Measurements from ENCODE around the gene ZDHHC8. TPM values are rescaled to one million over a fixed set of nuclear protein-coding genes. Genes with fewer than 3 reads are reported as not detected.

The ZDHHC8 gene
- total RNA-seq, 2 donors from 2014 or later: 14.1 to 36.6 TPM

- no peak for TF ChIP-seq CTCF (IDR thresholded peaks at IDR 0.05)
- WGBS: 83% methylated on average over 9 of the region's 11 CpGs
Observed at GRCh38 chr22:20173246-20173645, 41.6 kb downstream of the ZDHHC8 start.

GRCh38 chr22:20173772-20174171 lies 42.2 kb downstream of the ZDHHC8 start:
- H3K27me3 ChIP-seq (replicated peaks; ENCODE audit: insufficient read depth): no peaks in the 10 kb centered on the region
- no peak overlapping the region for H3K27ac ChIP-seq
- H3K4me1 ChIP-seq (replicated peaks): no peaks in the 10 kb centered on the region
- no peak for DNase-seq (ENCODE audit: low spot score)
- no peaks in the 10 kb centered on the region for H3K36me3 ChIP-seq
- intact Hi-C loops (cut with DNase I): no loop called here
- WGBS: 58% methylated on average over 10 of the region's 10 CpGs
- H3K9me3 ChIP-seq: no peaks in the 10 kb centered on the region
- TF ChIP-seq POLR2AphosphoS5 (IDR thresholded peaks at IDR 0.05) (no peak), POLR2A (IDR thresholded peaks at IDR 0.05) (no peak), CTCF (IDR thresholded peaks at IDR 0.05) (no peak)
- no peak overlapping the region for H3K4me3 ChIP-seq

More at GRCh38 chr22:20173246-20173645, 41.6 kb downstream of the ZDHHC8 start:
- Histone ChIP-seq H3K4me1 (replicated peaks) (no peaks in the 10 kb centered on the region), H3K36me3 (no peaks in the 10 kb centered on the region), H3K27me3 (replicated peaks; ENCODE audit: insufficient read depth) (no peaks in the 10 kb centered on the region), H3K4me3 (no peak overlapping the region), H3K9me3 (no peaks in the 10 kb centered on the region), H3K27ac (no peak overlapping the region)
- no peak for DNase-seq (ENCODE audit: low spot score)
- intact Hi-C loops (cut with DNase I): no loop called here

- Histone ChIP-seq H3K9me3 (no peaks in the 10 kb centered on the region), H3K4me3 (no peak overlapping the region), H3K27me3 (replicated peaks; ENCODE audit: insufficient read depth) (no peaks in the 10 kb centered on the region), H3K36me3 (no peaks in the 10 kb centered on the region), H3K27ac (no peak overlapping the region), H3K4me1 (replicated peaks) (no peaks in the 10 kb centered on the region)
- intact Hi-C loops (cut with DNase I): no loop called here
- WGBS: 80% methylated on average over 19 of the region's 19 CpGs
- DNase-seq (ENCODE audit: low spot score): no peak
- TF ChIP-seq POLR2A (IDR thresholded peaks at IDR 0.05) (no peak), POLR2AphosphoS5 (IDR thresholded peaks at IDR 0.05) (no peak), CTCF (IDR thresholded peaks at IDR 0.05) (no peak)
Observed at GRCh38 chr22:20174785-20175596, 43.4 kb downstream of the ZDHHC8 start.

GRCh38 chr22:20175597-20175900 lies 43.9 kb downstream of the ZDHHC8 start:
- no peak overlapping the region for H3K4me3 ChIP-seq
- DNase-seq (ENCODE audit: low spot score): no peak
- 62% methylated on average over 12 of the region's 12 CpGs for WGBS
- H3K36me3 ChIP-seq: no peaks in the 10 kb centered on the region
- no peak for TF ChIP-seq POLR2AphosphoS5 (IDR thresholded peaks at IDR 0.05)
- no peak for TF ChIP-seq CTCF (IDR thresholded peaks at IDR 0.05)
- TF ChIP-seq POLR2A (IDR thresholded peaks at IDR 0.05): no peak
- H3K27me3 ChIP-seq (replicated peaks; ENCODE audit: insufficient read depth): no peaks in the 10 kb centered on the region
- no peaks in the 10 kb centered on the region for H3K4me1 ChIP-seq (replicated peaks)
- no peak overlapping the region for H3K27ac ChIP-seq
- H3K9me3 ChIP-seq: no peaks in the 10 kb centered on the region
- intact Hi-C loops (cut with DNase I): no loop called here

GRCh38 chr22:20176421-20177085 lies 44.9 kb downstream of the ZDHHC8 start:
- Histone ChIP-seq H3K27me3 (replicated peaks; ENCODE audit: insufficient read depth) (no peaks in the 10 kb centered on the region), H3K9me3 (no peaks in the 10 kb centered on the region), H3K36me3 (no peaks in the 10 kb centered on the region), H3K27ac (no peak overlapping the region), H3K4me3 (no peak overlapping the region), H3K4me1 (replicated peaks) (no peaks in the 10 kb centered on the region)
- TF ChIP-seq POLR2A (IDR thresholded peaks at IDR 0.05) (no peak), CTCF (IDR thresholded peaks at IDR 0.05) (no peak), POLR2AphosphoS5 (IDR thresholded peaks at IDR 0.05) (no peak)
- intact Hi-C loops (cut with DNase I): no loop called here
- WGBS: 66% methylated on average over 17 of the region's 17 CpGs
- DNase-seq (ENCODE audit: low spot score): no peak
